Keratinocyte (primary cell): Measurements from ENCODE around the gene ZNF804B.

Source experiments
- EZH2 ChIP-seq: IDR thresholded peaks from one replicate; pipeline ENCODE4 v1.6.1; 2012; ENCODE audit warnings: inconsistent platforms, mild to moderate bottlenecking, low read length, moderate library complexity
- TF ChIP-seq, protein P1 (sequence below), 3 experiments: IDR thresholded peaks in 1 of 3; conservative IDR thresholded peaks in 1 of 3; optimal IDR thresholded peaks in 1 of 3; 2 replicates in 2 of 3; 3 replicates in 1 of 3; pipeline versions ENCODE3 to v1.5.1; 2011; ENCODE audit warnings: low read length in 3 of 3, mild to moderate bottlenecking in 3 of 3, moderate library complexity in 2 of 3, control low read depth in 1 of 3, inconsistent platforms in 1 of 3; ENCODE audit not compliant: insufficient read depth in 2 of 3; ENCODE audit errors: extremely low read depth in 1 of 3

DNA sequence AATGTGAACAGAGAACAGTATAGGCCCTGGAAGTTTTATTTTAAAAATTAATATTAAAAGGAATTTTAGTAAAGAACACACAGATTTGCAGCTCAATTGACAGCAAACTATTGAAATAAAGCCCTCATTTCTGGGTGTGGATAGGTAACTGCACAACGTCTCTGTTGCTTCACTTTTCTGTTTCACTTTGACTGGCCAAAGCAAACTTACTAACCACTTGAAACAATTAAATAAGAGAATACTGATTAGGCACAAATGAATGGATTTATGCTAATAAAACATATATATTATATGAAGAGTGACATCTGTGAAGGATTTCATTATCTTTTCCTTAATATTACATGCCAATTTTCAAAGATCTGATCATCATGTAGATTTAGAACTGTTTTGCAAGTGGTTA lies 11.9 kb downstream of the ZNF804B start:
- TF ChIP-seq, protein P1, sequence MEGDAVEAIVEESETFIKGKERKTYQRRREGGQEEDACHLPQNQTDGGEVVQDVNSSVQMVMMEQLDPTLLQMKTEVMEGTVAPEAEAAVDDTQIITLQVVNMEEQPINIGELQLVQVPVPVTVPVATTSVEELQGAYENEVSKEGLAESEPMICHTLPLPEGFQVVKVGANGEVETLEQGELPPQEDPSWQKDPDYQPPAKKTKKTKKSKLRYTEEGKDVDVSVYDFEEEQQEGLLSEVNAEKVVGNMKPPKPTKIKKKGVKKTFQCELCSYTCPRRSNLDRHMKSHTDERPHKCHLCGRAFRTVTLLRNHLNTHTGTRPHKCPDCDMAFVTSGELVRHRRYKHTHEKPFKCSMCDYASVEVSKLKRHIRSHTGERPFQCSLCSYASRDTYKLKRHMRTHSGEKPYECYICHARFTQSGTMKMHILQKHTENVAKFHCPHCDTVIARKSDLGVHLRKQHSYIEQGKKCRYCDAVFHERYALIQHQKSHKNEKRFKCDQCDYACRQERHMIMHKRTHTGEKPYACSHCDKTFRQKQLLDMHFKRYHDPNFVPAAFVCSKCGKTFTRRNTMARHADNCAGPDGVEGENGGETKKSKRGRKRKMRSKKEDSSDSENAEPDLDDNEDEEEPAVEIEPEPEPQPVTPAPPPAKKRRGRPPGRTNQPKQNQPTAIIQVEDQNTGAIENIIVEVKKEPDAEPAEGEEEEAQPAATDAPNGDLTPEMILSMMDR (optimal IDR thresholded peaks at IDR 0.05 in 1 of 3, IDR thresholded peaks at IDR 0.05 in 1 of 3, conservative IDR thresholded peaks at IDR 0.05 in 1 of 3; ENCODE audit: extremely low read depth in 1 of 3, insufficient read depth in 2 of 3, low read length in 3 of 3): no peak
- TF ChIP-seq EZH2: no peak
